Neural crest cell (in vitro differentiated cells): ENCODE measurements around the gene XK. TPM values are rescaled to one million over a fixed set of nuclear protein-coding genes. Genes with fewer than 3 reads are reported as not detected.

Experiments
- DNase-seq: peaks from one replicate; pipeline ENCODE4 v3.0.0; 2021; ENCODE audit warnings: low read depth, mixed read lengths, low spot score
- H3K27ac Mint-ChIP-seq: one replicate; pipeline ENCODE4 v1.8.0; 2021; ENCODE audit warnings: mild to moderate bottlenecking, mixed read lengths; ENCODE audit not compliant: unreplicated experiment
- H3K27me3 Mint-ChIP-seq: 2 replicates; pipeline ENCODE4 v1.8.0; 2021; ENCODE audit warnings: low read depth, mild to moderate bottlenecking, mixed read lengths
- H3K36me3 Mint-ChIP-seq: 2 replicates; pipeline ENCODE4 v1.8.0; 2021; ENCODE audit warnings: low read depth, mild to moderate bottlenecking, mixed read lengths
- H3K4me1 Mint-ChIP-seq: 2 replicates; pipeline ENCODE4 v1.8.0; 2021; ENCODE audit warnings: mixed read lengths
- H3K4me3 Mint-ChIP-seq: one replicate; pipeline ENCODE4 v1.8.0; 2021; ENCODE audit warnings: mild to moderate bottlenecking, mixed read lengths
- H3K9me3 Mint-ChIP-seq: 2 replicates; pipeline ENCODE4 v1.8.0; 2021; ENCODE audit warnings: mixed read lengths
- total RNA-seq: library from RNA; stranded (reverse); gene quantifications from 2 replicates; pipeline ENCODE4 v1.2.1, GENCODE V29; 2021
- TF ChIP-seq, protein P1 (sequence below): fragments of 200-600 bp; sonication (generic); conservative IDR thresholded peaks from 2 replicates; pipeline ENCODE4 v1.5.0; 2021; ENCODE audit warnings: antibody characterized with exemption, mild to moderate bottlenecking

The XK gene
- total RNA-seq, 1 donor from 2014 or later: 0.12 TPM

DNA sequence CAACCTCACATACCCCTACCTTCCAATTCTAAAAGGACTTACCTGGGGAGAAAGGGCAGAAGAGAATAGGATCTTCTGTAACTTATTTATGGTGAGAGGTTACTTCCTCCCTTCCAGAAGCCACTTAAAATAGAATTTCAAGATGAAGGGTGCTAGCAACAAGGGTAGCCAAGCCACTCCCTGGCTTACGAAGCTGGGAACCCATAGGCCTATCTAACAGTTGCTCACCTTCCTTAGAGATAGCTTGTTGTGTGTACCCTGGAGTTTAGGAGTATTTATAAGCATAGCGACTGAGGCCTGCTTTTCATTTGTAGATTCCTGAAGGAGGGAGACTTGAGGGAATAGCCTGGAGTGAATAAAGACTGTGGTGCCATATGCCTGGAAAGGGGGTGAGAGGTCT lies 28.9 kb downstream of the XK start:
- no peak for DNase-seq
- Mint-ChIP-seq H3K4me3 (no peak overlapping the region), H3K9me3 (peaks cover 16% of the 10 kb centered on the region), H3K4me1 (no peaks in the 10 kb centered on the region), H3K27ac (no peak overlapping the region), H3K27me3 (no peaks in the 10 kb centered on the region), H3K36me3 (no peaks in the 10 kb centered on the region)
- TF ChIP-seq, protein P1, sequence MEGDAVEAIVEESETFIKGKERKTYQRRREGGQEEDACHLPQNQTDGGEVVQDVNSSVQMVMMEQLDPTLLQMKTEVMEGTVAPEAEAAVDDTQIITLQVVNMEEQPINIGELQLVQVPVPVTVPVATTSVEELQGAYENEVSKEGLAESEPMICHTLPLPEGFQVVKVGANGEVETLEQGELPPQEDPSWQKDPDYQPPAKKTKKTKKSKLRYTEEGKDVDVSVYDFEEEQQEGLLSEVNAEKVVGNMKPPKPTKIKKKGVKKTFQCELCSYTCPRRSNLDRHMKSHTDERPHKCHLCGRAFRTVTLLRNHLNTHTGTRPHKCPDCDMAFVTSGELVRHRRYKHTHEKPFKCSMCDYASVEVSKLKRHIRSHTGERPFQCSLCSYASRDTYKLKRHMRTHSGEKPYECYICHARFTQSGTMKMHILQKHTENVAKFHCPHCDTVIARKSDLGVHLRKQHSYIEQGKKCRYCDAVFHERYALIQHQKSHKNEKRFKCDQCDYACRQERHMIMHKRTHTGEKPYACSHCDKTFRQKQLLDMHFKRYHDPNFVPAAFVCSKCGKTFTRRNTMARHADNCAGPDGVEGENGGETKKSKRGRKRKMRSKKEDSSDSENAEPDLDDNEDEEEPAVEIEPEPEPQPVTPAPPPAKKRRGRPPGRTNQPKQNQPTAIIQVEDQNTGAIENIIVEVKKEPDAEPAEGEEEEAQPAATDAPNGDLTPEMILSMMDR: no peak

DNA sequence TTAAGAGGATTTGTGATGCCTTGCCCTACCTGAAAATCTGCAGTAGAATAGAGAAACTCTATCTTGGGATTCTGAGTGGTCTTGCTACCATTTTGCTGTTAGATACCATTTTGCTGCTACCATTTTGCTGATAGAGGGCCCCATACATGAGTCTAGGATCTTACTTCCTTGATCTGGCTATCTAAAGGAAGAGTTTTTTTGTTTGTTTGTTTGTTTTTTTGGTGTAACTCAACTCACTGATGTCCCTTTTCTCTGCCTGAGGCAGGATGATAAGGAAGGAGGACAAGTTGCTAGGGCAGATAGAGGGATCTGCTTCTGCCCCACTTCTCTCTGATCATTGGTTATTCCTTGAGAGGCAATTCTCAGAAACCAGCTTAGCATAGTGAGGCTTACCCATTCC lies 31.0 kb downstream of the XK start:
- no peaks in the 10 kb centered on the region for H3K4me1 Mint-ChIP-seq
- no peaks in the 10 kb centered on the region for H3K27me3 Mint-ChIP-seq
- H3K27ac Mint-ChIP-seq: peak overlapping the region; percentile 14
- TF ChIP-seq, protein P1: no peak
- no peak overlapping the region for H3K4me3 Mint-ChIP-seq
- H3K36me3 Mint-ChIP-seq: no peaks in the 10 kb centered on the region
- DNase-seq: no peak
- H3K9me3 Mint-ChIP-seq: peaks cover 18% of the 10 kb centered on the region

DNA sequence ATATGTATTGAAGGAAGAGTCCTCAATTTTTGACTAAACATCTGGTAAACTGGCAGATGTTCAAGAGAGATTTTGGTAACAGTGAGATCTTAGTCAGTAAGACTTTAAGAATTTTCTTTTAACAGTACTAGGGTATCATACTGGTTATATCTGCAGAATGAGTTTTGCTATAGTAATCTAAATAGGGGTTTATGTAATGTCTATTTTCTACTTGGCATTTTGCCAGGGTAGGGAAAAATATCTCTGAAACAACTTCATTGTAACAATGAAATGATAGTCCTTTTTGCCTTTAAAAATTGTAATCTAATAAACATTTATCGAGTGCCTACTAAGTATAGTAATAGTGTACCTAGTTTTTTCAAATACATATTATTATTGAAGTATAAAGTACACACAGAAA lies 32.1 kb downstream of the XK start:
- Mint-ChIP-seq H3K4me3 (no peak overlapping the region), H3K27ac (no peak overlapping the region), H3K9me3 (peaks cover 16% of the 10 kb centered on the region), H3K27me3 (no peaks in the 10 kb centered on the region), H3K4me1 (no peaks in the 10 kb centered on the region), H3K36me3 (no peaks in the 10 kb centered on the region)
- TF ChIP-seq, protein P1: no peak
- no peak for DNase-seq

DNA sequence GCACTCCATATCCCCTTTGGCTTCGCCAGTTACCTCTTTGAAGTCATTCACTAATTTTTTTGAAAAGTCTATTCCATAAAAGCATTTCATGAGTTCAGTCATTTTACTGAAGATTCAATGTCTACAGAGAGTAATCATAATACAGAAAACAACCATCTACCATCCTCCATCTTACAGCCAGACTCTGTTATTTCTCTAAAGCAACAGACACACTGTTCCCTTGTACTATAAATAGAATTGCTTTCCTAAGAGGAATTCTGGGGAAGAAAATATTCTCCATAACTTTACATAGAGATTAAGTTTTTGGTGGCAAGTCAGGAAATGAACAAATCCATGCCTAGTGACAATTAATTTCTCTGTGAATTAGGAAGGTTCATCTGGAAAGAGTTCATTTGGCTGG lies 37.0 kb downstream of the XK start:
- H3K4me1 Mint-ChIP-seq: no peaks in the 10 kb centered on the region
- no peak overlapping the region for H3K4me3 Mint-ChIP-seq
- no peaks in the 10 kb centered on the region for H3K36me3 Mint-ChIP-seq
- H3K9me3 Mint-ChIP-seq: peaks cover 26% of the 10 kb centered on the region
- H3K27ac Mint-ChIP-seq: no peak overlapping the region
- DNase-seq: no peak
- no peaks in the 10 kb centered on the region for H3K27me3 Mint-ChIP-seq
- TF ChIP-seq, protein P1: no peak

DNA sequence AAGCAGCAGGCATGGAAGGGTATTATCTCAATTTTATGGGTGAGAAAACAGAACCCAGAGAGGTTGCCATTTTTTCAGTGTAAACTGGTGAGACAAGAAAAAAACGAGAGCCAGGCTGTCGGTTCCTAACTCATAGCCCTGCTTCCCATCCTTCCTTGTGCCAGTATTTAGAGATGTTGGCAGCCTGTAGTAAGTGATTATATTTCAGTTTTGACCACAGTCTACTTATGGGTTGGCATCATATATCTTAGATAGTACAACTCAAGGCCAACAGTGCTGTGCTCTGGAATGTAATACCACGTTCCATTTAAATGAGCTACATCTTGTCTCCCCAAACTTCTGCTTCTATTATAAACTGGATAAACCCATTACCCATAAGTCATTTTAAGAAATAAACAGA lies 40.8 kb downstream of the XK start:
- no peaks in the 10 kb centered on the region for H3K27me3 Mint-ChIP-seq
- no peaks in the 10 kb centered on the region for H3K36me3 Mint-ChIP-seq
- no peak for DNase-seq
- TF ChIP-seq, protein P1: no peak
- H3K9me3 Mint-ChIP-seq: peaks cover 21% of the 10 kb centered on the region
- H3K27ac Mint-ChIP-seq: no peak overlapping the region
- no peak overlapping the region for H3K4me3 Mint-ChIP-seq
- no peaks in the 10 kb centered on the region for H3K4me1 Mint-ChIP-seq

DNA sequence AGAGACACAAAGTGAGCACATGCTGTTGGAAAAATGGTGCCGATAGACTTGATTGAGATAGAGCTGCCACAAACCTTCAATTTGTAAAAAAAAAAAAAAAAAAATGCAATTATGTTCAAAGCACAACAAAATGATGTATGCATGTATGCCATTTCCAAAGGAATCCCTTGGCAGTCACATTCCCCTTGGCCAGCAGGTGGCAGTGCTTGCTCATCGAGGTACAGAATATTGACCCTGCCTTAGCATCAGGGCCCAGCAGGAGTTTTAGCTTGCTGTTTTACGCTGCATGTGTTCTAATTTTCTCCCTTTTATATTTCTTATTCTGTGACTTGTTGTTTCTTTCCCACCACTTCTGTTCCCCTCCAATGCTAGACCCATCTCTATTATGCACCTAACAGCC lies 59.8 kb downstream of the XK start:
- H3K9me3 Mint-ChIP-seq: peaks cover 7% of the 10 kb centered on the region
- DNase-seq: peak; percentile 57

More for the DNA sequence above, 59.8 kb downstream of the XK start:
- no peak overlapping the region for H3K27ac Mint-ChIP-seq
- H3K36me3 Mint-ChIP-seq: no peaks in the 10 kb centered on the region
- H3K4me1 Mint-ChIP-seq: no peaks in the 10 kb centered on the region
- H3K27me3 Mint-ChIP-seq: no peaks in the 10 kb centered on the region
- TF ChIP-seq, protein P1: peak; percentile 76
- no peak overlapping the region for H3K4me3 Mint-ChIP-seq
